GM18508 (cell line): ENCODE data around the gene NKAP.

ENCODE experiments used
- ATAC-seq: cut with Tn5 transposase; IDR thresholded peaks from one replicate; pipeline ENCODE4 v1.9.1; 2021; ENCODE audit warnings: moderate number of reproducible peaks; ENCODE audit not compliant: insufficient read depth, unreplicated experiment

The NKAP gene

DNA sequence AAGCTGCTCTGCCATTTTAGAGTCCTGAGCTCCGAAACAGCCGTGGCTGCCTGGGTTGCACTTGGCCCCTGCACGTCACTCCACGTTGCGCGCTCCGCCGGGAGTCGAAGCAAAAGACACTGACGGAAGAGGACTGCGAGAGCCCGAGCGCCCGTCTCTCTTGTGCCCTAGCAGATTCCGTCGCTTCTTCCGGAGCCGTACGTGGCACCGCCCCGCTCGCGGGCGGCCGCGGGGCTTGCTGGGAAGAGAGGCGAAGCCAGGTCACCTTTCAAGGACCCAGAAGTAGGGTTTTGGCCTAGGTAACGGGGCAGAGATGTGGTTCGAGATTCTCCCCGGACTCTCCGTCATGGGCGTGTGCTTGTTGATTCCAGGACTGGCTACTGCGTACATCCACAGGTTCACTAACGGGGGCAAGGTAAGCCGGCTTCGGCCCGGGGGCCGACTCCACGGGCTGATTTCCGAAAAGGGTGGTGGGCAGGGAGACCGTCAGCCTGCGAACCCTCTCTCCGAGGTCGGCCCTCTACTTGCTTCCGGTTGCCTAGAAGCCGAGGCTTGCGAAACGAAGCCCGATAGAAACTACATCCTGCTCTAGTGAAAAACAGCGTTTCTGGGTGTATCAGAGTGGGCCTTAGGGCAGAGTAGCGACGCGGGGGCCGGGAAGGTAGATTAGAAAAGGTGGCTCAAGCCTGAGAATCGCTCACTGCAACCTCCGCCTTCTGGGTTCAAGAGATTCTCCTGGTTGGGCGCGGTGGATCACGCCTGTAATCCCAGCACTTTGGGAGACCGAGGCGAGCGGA, 71.8 kb downstream of the NKAP start, which contains the start of the genes NDUFA1 and RNF113A:
Gene NDUFA1, plus strand, starts transcription at position 234 of the 797 bp plus-strand sequence. Its CDS starts 80 bp downstream, at position 314.
Gene RNF113A, minus strand, starts transcription at position 135 of the 797 bp plus-strand sequence. Its CDS starts 120 bp downstream, at position 15.
- peak; percentile 75 for ATAC-seq

- peak; percentile 21 for ATAC-seq
Measured at GRCh38 chrX:119871245-119871598, 72.3 kb downstream of the NKAP start.
